DOHH2 (cell line): Measurements from ENCODE around the gene PHRF1.

Source experiments
- CTCF ChIP-seq: fragments of 200-600 bp; sonication (generic); IDR thresholded peaks from one replicate; pipeline ENCODE4 v1.5.1; 2014; ENCODE audit warnings: antibody characterized with exemption, mild to moderate bottlenecking, low read depth, low read length; ENCODE audit not compliant: poor library complexity, severe bottlenecking
- EZH2phosphoT487 ChIP-seq: fragments of 200-600 bp; sonication (generic); IDR thresholded peaks from 2 replicates; pipeline ENCODE4 v1.6.1; 2017; ENCODE audit warnings: borderline replicate concordance, mild to moderate bottlenecking, antibody characterized with exemption, low read length, moderate library complexity, mixed read lengths

- TF ChIP-seq CTCF (no peak), EZH2phosphoT487 (no peak)
Observed at GRCh38 chr11:617912-618682, 41.8 kb downstream of the PHRF1 start.
